Body of pancreas (tissue), 4 donors: ENCODE data around the gene TMEM218.

Experiments
- POLR2A ChIP-seq, 3 donors: fragments of 450-650 bp; IDR thresholded peaks; one replicate each; pipeline ENCODE4 v1.6.1; 2016; ENCODE audit warnings: antibody characterized with exemption in 3 of 3, mild to moderate bottlenecking in 2 of 3
- TF ChIP-seq, protein P1 (sequence below), 7 experiments: fragments of 450-650 bp in 4 of 7; fragments of 200-600 bp in 3 of 7; sonication (generic) in 3 of 7; IDR thresholded peaks; one replicate each; pipeline ENCODE4 v1.5.1; 2016 to 2019; ENCODE audit warnings: antibody characterized with exemption in 7 of 7

DNA sequence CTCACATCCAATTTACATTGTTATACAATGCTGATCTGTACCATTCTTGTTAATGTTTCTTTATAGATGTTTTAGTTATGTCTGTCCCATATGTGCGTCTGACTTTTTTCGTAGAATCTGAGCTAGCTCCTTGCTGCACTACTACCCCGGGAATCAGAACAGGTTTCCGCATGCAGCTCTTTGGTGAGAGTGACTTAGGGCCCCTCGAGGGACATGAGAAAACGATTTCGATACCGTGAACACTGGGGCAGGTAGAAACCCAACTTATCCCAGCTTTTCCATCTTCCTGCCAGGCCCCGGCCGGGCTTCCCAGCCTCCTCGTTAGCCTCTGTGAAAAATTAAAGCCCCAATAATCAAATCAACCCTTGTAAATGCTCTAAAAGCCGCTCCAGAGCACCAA is 29.8 kb upstream of the TMEM218 start:
- no peak for TF ChIP-seq POLR2A (IDR thresholded peaks at IDR 0.05)
- TF ChIP-seq, protein P1, sequence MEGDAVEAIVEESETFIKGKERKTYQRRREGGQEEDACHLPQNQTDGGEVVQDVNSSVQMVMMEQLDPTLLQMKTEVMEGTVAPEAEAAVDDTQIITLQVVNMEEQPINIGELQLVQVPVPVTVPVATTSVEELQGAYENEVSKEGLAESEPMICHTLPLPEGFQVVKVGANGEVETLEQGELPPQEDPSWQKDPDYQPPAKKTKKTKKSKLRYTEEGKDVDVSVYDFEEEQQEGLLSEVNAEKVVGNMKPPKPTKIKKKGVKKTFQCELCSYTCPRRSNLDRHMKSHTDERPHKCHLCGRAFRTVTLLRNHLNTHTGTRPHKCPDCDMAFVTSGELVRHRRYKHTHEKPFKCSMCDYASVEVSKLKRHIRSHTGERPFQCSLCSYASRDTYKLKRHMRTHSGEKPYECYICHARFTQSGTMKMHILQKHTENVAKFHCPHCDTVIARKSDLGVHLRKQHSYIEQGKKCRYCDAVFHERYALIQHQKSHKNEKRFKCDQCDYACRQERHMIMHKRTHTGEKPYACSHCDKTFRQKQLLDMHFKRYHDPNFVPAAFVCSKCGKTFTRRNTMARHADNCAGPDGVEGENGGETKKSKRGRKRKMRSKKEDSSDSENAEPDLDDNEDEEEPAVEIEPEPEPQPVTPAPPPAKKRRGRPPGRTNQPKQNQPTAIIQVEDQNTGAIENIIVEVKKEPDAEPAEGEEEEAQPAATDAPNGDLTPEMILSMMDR (IDR thresholded peaks at IDR 0.05) = no peak
